Measurements from ENCODE around the gene REG4. TPM values are rescaled to one million over a fixed set of nuclear protein-coding genes. Genes with fewer than 3 reads are reported as not detected.

REG4 gene
- total RNA-seq, 1 donor from 2014 or later: 0.16 TPM

GRCh38 chr1:119815361-119815760 is 4.1 kb upstream of the REG4 start:
- TF ChIP-seq CTCF (IDR thresholded peaks at IDR 0.05; ENCODE audit: unreplicated experiment): no peak

GRCh38 chr1:119814288-119814687 is 3.0 kb upstream of the REG4 start:
- Mint-ChIP-seq H3K4me3 (no peak overlapping the region), H3K4me1 (peaks cover 14% of the 10 kb centered on the region), H3K9me3 (peaks cover 3% of the 10 kb centered on the region), H3K27ac (no peak overlapping the region), H3K36me3 (no peaks in the 10 kb centered on the region), H3K27me3 (ENCODE audit: low read depth) (peaks cover 7% of the 10 kb centered on the region)
- no peak for DNase-seq (ENCODE audit: low spot score in 2 of 2, unreplicated experiment in 2 of 2)
- TF ChIP-seq CTCF (IDR thresholded peaks at IDR 0.05; ENCODE audit: unreplicated experiment): no peak

More at GRCh38 chr1:119815361-119815760, 4.1 kb upstream of the REG4 start:
- Mint-ChIP-seq H3K4me3 (no peak overlapping the region), H3K9me3 (peaks cover 9% of the 10 kb centered on the region), H3K4me1 (peaks cover 13% of the 10 kb centered on the region), H3K27me3 (ENCODE audit: low read depth) (peaks cover 13% of the 10 kb centered on the region), H3K27ac (no peak overlapping the region), H3K36me3 (no peaks in the 10 kb centered on the region)
- no peak for DNase-seq (ENCODE audit: low spot score in 2 of 2, unreplicated experiment in 2 of 2)

- Mint-ChIP-seq H3K27me3 (ENCODE audit: low read depth) (peaks cover 19% of the 10 kb centered on the region), H3K4me3 (no peak overlapping the region), H3K27ac (no peak overlapping the region), H3K36me3 (no peaks in the 10 kb centered on the region), H3K9me3 (peaks cover 3% of the 10 kb centered on the region), H3K4me1 (peaks cover 21% of the 10 kb centered on the region)
- DNase-seq (ENCODE audit: low spot score in 2 of 2, unreplicated experiment in 2 of 2): no peak
- no peak for TF ChIP-seq CTCF (IDR thresholded peaks at IDR 0.05; ENCODE audit: unreplicated experiment)
These were observed 811 bp upstream of the REG4 start for GRCh38 chr1:119811985-119812557.

- Mint-ChIP-seq H3K27ac (no peak overlapping the region), H3K9me3 (peaks cover 3% of the 10 kb centered on the region), H3K4me1 (peaks cover 19% of the 10 kb centered on the region), H3K27me3 (ENCODE audit: low read depth) (peaks cover 28% of the 10 kb centered on the region), H3K4me3 (no peak overlapping the region), H3K36me3 (no peaks in the 10 kb centered on the region)
- DNase-seq (ENCODE audit: low spot score in 2 of 2, unreplicated experiment in 2 of 2): peak; percentile 46 to 80
- TF ChIP-seq CTCF (IDR thresholded peaks at IDR 0.05; ENCODE audit: unreplicated experiment): peak; percentile 62
These were observed 2.2 kb downstream of the REG4 start for GRCh38 chr1:119808972-119809550.

GRCh38 chr1:119808491-119808890 is 2.8 kb downstream of the REG4 start:
- H3K27ac Mint-ChIP-seq: no peak overlapping the region
- TF ChIP-seq CTCF (IDR thresholded peaks at IDR 0.05; ENCODE audit: unreplicated experiment): no peak

More at GRCh38 chr1:119808491-119808890, 2.8 kb downstream of the REG4 start:
- H3K27me3 Mint-ChIP-seq (ENCODE audit: low read depth): peaks cover 28% of the 10 kb centered on the region
- no peak for DNase-seq (ENCODE audit: low spot score in 2 of 2, unreplicated experiment in 2 of 2)
- H3K4me1 Mint-ChIP-seq: peaks cover 19% of the 10 kb centered on the region
- no peak overlapping the region for H3K4me3 Mint-ChIP-seq
- H3K36me3 Mint-ChIP-seq: no peaks in the 10 kb centered on the region
- H3K9me3 Mint-ChIP-seq: peaks cover 2% of the 10 kb centered on the region

All from mesothelial cell of epicardium (in vitro differentiated cells).